ENCODE measurements around the gene FSTL5.

FSTL5 gene

DNA sequence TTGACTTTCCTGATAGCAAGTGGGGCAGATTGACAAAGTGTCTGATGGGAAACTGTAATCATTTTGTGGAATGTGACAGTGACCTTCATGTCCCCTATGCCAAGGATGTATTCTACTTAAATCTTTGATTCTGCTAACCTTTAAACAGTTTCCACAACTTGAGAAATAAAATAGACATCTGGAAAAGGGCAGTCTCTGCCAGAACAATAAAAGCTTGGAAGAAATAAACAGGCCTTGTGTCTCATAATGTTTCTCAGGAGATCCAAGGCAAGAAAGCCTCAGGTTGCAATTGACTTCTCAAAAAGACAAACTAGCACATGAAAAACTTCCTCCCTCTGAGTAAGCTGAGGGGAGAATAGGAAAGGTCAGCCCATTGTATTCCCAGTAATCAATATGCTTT lies 174.9 kb downstream of the FSTL5 start:
- TF ChIP-seq SIN3A (IDR thresholded peaks at IDR 0.05; ENCODE audit: borderline replicate concordance, insufficient read depth, low read length) (no peak), POLR2AphosphoS5 (IDR thresholded peaks at IDR 0.05; ENCODE audit: low read depth, low read length) (no peak), FOXP2 (optimal IDR thresholded peaks at IDR 0.05; ENCODE audit: borderline replicate concordance, extremely low read depth, extremely low read length, insufficient read depth) (no peak), TAF1 (IDR thresholded peaks at IDR 0.05; ENCODE audit: borderline replicate concordance, insufficient read depth, low read length) (no peak)
- TF ChIP-seq, protein P1, sequence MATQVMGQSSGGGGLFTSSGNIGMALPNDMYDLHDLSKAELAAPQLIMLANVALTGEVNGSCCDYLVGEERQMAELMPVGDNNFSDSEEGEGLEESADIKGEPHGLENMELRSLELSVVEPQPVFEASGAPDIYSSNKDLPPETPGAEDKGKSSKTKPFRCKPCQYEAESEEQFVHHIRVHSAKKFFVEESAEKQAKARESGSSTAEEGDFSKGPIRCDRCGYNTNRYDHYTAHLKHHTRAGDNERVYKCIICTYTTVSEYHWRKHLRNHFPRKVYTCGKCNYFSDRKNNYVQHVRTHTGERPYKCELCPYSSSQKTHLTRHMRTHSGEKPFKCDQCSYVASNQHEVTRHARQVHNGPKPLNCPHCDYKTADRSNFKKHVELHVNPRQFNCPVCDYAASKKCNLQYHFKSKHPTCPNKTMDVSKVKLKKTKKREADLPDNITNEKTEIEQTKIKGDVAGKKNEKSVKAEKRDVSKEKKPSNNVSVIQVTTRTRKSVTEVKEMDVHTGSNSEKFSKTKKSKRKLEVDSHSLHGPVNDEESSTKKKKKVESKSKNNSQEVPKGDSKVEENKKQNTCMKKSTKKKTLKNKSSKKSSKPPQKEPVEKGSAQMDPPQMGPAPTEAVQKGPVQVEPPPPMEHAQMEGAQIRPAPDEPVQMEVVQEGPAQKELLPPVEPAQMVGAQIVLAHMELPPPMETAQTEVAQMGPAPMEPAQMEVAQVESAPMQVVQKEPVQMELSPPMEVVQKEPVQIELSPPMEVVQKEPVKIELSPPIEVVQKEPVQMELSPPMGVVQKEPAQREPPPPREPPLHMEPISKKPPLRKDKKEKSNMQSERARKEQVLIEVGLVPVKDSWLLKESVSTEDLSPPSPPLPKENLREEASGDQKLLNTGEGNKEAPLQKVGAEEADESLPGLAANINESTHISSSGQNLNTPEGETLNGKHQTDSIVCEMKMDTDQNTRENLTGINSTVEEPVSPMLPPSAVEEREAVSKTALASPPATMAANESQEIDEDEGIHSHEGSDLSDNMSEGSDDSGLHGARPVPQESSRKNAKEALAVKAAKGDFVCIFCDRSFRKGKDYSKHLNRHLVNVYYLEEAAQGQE (IDR thresholded peaks at IDR 0.05; ENCODE audit: insufficient read depth in 1 of 2, low read depth in 2 of 2, low read length in 2 of 2) = no peak

DNA sequence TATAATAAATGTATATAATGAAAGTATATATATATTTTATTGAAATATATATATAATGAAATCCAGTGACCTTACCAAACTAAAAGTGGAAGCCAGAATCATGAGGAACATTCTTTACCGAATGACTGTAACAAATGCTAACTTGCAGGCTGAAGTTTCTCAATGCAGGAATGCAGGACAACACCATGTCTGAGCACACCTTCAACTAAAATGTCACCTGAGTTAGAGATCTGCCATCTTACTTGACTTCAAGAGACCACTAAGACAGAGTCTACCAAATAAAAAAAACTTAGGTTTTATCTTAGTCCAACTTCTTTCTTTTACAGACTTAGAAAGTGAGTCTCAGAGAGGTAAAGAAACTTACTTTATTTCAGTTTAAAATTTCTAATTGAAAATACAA lies 176.2 kb downstream of the FSTL5 start:
- TF ChIP-seq TAF1 (IDR thresholded peaks at IDR 0.05; ENCODE audit: borderline replicate concordance, insufficient read depth, low read length) (no peak), POLR2AphosphoS5 (IDR thresholded peaks at IDR 0.05; ENCODE audit: low read depth, low read length) (no peak), SIN3A (IDR thresholded peaks at IDR 0.05; ENCODE audit: borderline replicate concordance, insufficient read depth, low read length) (no peak), FOXP2 (optimal IDR thresholded peaks at IDR 0.05; ENCODE audit: borderline replicate concordance, extremely low read depth, extremely low read length, insufficient read depth) (no peak)
- TF ChIP-seq, protein P1 (IDR thresholded peaks at IDR 0.05; ENCODE audit: insufficient read depth in 1 of 2, low read depth in 2 of 2, low read length in 2 of 2) = no peak

GRCh38 chr4:161952382-161952781 lies 211.4 kb downstream of the FSTL5 start:
- TF ChIP-seq, protein P1 (IDR thresholded peaks at IDR 0.05; ENCODE audit: insufficient read depth in 1 of 2, low read depth in 2 of 2, low read length in 2 of 2) = no peak
- TF ChIP-seq FOXP2 (optimal IDR thresholded peaks at IDR 0.05; ENCODE audit: borderline replicate concordance, extremely low read depth, extremely low read length, insufficient read depth) = no peak
- no peak for TF ChIP-seq TAF1 (IDR thresholded peaks at IDR 0.05; ENCODE audit: borderline replicate concordance, insufficient read depth, low read length)
- no peak for TF ChIP-seq POLR2AphosphoS5 (IDR thresholded peaks at IDR 0.05; ENCODE audit: low read depth, low read length)

- TF ChIP-seq SIN3A (IDR thresholded peaks at IDR 0.05; ENCODE audit: borderline replicate concordance, insufficient read depth, low read length) (no peak), TAF1 (IDR thresholded peaks at IDR 0.05; ENCODE audit: borderline replicate concordance, insufficient read depth, low read length) (no peak), POLR2AphosphoS5 (IDR thresholded peaks at IDR 0.05; ENCODE audit: low read depth, low read length) (no peak), FOXP2 (optimal IDR thresholded peaks at IDR 0.05; ENCODE audit: borderline replicate concordance, extremely low read depth, extremely low read length, insufficient read depth) (no peak)
- TF ChIP-seq, protein P1 (IDR thresholded peaks at IDR 0.05; ENCODE audit: insufficient read depth in 1 of 2, low read depth in 2 of 2, low read length in 2 of 2) = no peak
These were observed 213.7 kb downstream of the FSTL5 start for GRCh38 chr4:161949946-161950725.
